Osteoblast (primary cell): ENCODE measurements around the gene C1QA. TPM values are rescaled to one million over a fixed set of nuclear protein-coding genes. Genes with fewer than 3 reads are reported as not detected.

ENCODE experiments used
- DNase-seq: peaks from one replicate; pipeline ENCODE4 v3.0.0; 2011; ENCODE audit warnings: low spot score, mixed read lengths; ENCODE audit not compliant: insufficient read length; ENCODE audit errors: missing footprints
- H2AFZ ChIP-seq: 2 replicates; pipeline ENCODE4 v1.6.0; 2011; ENCODE audit warnings: mild to moderate bottlenecking, low read length
- H3K27ac ChIP-seq: 2 replicates; pipeline ENCODE4 v1.5.1; 2011; ENCODE audit warnings: mild to moderate bottlenecking, low read depth, low read length, moderate library complexity
- H3K27me3 ChIP-seq: 2 replicates; pipeline ENCODE4 v1.6.0; 2012; ENCODE audit warnings: mild to moderate bottlenecking, control low read depth, inconsistent platforms, low read length, moderate library complexity; ENCODE audit not compliant: insufficient read depth
- H3K36me3 ChIP-seq: 2 replicates; pipeline ENCODE4 v1.5.1; 2011; ENCODE audit warnings: mild to moderate bottlenecking, low read length, control low read depth, moderate library complexity; ENCODE audit not compliant: insufficient read depth
- H3K4me1 ChIP-seq: 2 replicates; pipeline ENCODE4 v1.5.1; 2011; ENCODE audit warnings: mild to moderate bottlenecking, low read length, control low read depth, moderate library complexity; ENCODE audit not compliant: insufficient read depth
- H3K4me2 ChIP-seq: 2 replicates; pipeline ENCODE4 v1.6.0; 2011; ENCODE audit warnings: mild to moderate bottlenecking, low read length; ENCODE audit not compliant: insufficient read depth
- H3K4me3 ChIP-seq: fragments of 200-600 bp; sonication (generic); 3 replicates; pipeline ENCODE4 v1.5.1; 2012; ENCODE audit warnings: mild to moderate bottlenecking, low read length, inconsistent platforms; ENCODE audit not compliant: insufficient read depth
- H3K79me2 ChIP-seq: 2 replicates; pipeline ENCODE4 v1.6.0; 2012; ENCODE audit warnings: mild to moderate bottlenecking, low read length, control low read depth, inconsistent platforms; ENCODE audit not compliant: insufficient read depth
- H3K9me3 ChIP-seq: 2 replicates; pipeline ENCODE4 v1.5.1; 2011; ENCODE audit warnings: low read depth, low read length, control low read depth
- H4K20me1 ChIP-seq: 2 replicates; pipeline ENCODE4 v1.6.0; 2012; ENCODE audit warnings: mild to moderate bottlenecking, low read length, control low read depth; ENCODE audit not compliant: insufficient read depth
- total RNA-seq: library from RNA; depleted of rRNA; stranded (reverse); fragments of >200 nt; gene quantifications from 2 replicates; pipeline ENCODE4 v1.2.3, GENCODE V29; 2012
- TF ChIP-seq, protein P1 (sequence below): IDR thresholded peaks from 2 replicates; pipeline ENCODE4 v1.5.1; 2011; ENCODE audit warnings: mild to moderate bottlenecking, low read depth, low read length, moderate library complexity; ENCODE audit errors: extremely low read depth

Gene C1QA
- total RNA-seq, 1 donor: 1.1 TPM

DNA sequence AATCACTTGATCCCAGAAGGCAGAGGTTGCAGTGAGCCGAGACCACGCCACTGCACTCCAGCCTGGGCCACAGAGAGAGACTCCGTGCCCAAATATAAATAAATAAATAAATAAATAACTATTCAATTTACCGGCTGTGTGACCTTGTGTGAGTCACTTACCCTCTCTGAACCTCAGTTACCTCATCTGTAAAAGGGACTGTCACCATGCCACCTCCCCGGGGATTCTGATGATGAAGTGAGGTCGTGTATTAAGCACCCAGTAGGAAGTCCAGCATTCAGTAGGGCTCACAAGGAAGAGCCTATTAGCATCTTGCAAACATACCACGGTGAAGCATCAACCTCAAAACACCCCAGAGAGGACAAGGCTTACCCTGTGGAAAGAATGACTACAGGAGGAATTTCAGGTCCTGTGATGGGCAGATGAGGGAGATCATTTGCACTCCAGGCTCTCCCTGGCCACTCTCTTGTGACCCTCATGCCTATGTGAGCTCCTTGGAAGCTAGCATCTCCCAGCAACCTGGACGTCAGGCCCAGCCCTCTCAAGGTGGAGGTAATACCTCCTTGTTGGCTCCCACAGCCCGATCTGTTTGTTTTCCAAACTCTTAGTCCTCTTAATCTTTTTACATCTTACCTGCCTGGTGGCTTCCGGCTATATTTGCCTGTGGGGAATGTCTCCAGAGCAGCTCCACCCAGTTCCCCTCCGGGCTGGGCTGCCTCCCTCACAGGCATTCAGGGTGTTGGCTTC lies 7.6 kb upstream of the C1QA start:
- Histone ChIP-seq H3K27ac (no peak overlapping the region), H3K4me3 (no peak overlapping the region), H3K4me1 (no peaks in the 10 kb centered on the region), H3K79me2 (no peaks in the 10 kb centered on the region), H3K9me3 (no peaks in the 10 kb centered on the region), H2AFZ (no peak overlapping the region), H3K27me3 (peaks cover 27% of the 10 kb centered on the region), H3K4me2 (no peak overlapping the region), H4K20me1 (no peaks in the 10 kb centered on the region), H3K36me3 (no peaks in the 10 kb centered on the region)
- TF ChIP-seq, protein P1, sequence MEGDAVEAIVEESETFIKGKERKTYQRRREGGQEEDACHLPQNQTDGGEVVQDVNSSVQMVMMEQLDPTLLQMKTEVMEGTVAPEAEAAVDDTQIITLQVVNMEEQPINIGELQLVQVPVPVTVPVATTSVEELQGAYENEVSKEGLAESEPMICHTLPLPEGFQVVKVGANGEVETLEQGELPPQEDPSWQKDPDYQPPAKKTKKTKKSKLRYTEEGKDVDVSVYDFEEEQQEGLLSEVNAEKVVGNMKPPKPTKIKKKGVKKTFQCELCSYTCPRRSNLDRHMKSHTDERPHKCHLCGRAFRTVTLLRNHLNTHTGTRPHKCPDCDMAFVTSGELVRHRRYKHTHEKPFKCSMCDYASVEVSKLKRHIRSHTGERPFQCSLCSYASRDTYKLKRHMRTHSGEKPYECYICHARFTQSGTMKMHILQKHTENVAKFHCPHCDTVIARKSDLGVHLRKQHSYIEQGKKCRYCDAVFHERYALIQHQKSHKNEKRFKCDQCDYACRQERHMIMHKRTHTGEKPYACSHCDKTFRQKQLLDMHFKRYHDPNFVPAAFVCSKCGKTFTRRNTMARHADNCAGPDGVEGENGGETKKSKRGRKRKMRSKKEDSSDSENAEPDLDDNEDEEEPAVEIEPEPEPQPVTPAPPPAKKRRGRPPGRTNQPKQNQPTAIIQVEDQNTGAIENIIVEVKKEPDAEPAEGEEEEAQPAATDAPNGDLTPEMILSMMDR: no peak
- peak; percentile 49 for DNase-seq

DNA sequence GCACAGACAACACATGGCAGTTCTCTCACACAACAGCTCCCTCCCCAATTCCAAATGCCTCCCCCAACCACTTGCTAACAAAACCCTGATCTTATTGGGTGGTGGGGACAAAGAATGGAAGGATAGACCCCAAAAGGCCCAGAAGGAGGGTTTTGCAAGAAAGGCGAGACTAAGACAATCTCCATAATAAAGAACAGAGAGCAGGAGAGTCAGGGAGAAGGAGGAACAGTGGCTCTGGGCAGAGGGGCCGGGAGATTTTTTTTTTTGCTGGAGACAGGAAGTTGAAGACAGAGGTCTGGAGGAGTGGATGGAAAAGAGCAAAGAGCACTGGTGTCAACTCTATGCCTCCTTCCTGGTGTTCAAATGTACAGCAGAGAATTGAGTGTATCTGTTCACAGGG lies 6.5 kb upstream of the C1QA start:
- Histone ChIP-seq H2AFZ (no peak overlapping the region), H3K36me3 (no peaks in the 10 kb centered on the region), H3K27me3 (peaks cover 29% of the 10 kb centered on the region), H3K4me2 (no peak overlapping the region), H3K9me3 (no peaks in the 10 kb centered on the region), H3K4me1 (no peaks in the 10 kb centered on the region), H3K4me3 (no peak overlapping the region), H3K27ac (no peak overlapping the region), H4K20me1 (no peaks in the 10 kb centered on the region), H3K79me2 (no peaks in the 10 kb centered on the region)
- TF ChIP-seq, protein P1: no peak
- peak; percentile 26 for DNase-seq

DNA sequence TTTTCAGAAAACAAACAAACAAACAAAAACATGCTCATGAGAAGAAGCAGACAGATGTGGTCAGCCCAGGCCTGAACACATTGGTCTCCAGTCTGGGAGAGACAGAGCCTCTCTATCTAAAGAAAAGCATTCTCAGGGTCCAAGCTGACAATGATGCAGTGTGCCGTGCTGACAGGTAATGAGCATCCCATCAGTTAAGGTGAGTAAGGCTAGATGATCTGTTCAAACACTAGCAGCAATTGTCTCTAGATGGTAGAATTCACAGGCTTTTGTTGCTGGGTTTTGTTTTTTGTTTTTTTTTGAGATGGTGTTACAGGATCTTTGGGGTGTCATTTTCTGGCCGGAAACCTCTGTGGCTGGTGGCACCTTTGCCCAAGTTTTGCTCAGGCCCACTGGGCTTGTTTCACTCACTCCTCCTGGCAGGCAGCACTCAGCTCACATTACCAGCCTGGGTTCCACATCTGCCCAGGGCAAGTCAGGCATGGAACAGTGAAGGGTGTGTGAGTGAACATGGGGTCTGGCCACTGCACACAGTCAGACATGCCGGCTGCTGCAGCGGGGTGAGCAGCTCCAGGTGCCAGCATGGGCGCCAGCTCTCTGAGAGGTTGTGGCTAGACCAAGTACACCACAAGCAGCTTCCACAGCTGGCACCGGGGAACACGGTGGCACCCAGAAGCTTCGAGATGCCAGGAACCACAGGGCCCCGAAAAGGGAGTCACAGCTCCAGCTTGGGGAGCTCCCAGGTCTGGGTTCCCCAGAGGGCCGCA lies 2.5 kb upstream of the C1QA start:
- H3K9me3 ChIP-seq: no peaks in the 10 kb centered on the region
- H3K4me3 ChIP-seq: no peak overlapping the region
- H3K4me1 ChIP-seq: no peaks in the 10 kb centered on the region
- no peak overlapping the region for H3K4me2 ChIP-seq
- no peak overlapping the region for H3K27ac ChIP-seq
- H3K27me3 ChIP-seq: peaks cover 25% of the 10 kb centered on the region
- DNase-seq: peak; percentile 76
- no peaks in the 10 kb centered on the region for H3K79me2 ChIP-seq
- no peaks in the 10 kb centered on the region for H4K20me1 ChIP-seq
- H2AFZ ChIP-seq: no peak overlapping the region
- TF ChIP-seq, protein P1: no peak
- H3K36me3 ChIP-seq: no peaks in the 10 kb centered on the region

DNA sequence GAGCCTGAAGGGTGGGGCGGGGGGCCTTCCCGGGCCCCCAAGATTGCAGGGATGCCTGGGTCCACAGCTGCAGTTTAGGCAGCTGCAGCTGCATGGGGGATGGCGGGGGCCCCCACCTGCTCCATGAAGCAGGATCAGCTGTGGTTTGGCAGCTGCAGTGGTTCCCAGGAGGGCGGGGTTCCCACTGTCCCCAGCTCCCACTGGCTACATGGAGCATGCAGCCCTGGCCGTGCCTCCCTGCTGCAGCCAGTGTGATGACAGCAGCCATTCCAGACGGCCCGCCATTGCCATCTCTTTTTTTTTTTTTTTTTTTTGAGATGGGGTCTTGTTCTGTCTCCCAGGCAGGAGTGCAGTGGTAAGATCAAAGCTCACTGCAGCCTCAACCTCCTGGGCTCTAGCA lies 992 bp upstream of the C1QA start:
- H3K4me1 ChIP-seq: no peaks in the 10 kb centered on the region
- H4K20me1 ChIP-seq: no peaks in the 10 kb centered on the region
- H3K79me2 ChIP-seq: no peaks in the 10 kb centered on the region
- H3K4me2 ChIP-seq: no peak overlapping the region
- no peaks in the 10 kb centered on the region for H3K9me3 ChIP-seq
- H3K4me3 ChIP-seq: no peak overlapping the region
- no peak overlapping the region for H2AFZ ChIP-seq
- no peak overlapping the region for H3K27ac ChIP-seq
- peaks cover 21% of the 10 kb centered on the region for H3K27me3 ChIP-seq
- no peaks in the 10 kb centered on the region for H3K36me3 ChIP-seq
- TF ChIP-seq, protein P1: no peak
- DNase-seq: peak; percentile 44
